ENCODE data around the gene CPSF4. TPM values are rescaled to one million over a fixed set of nuclear protein-coding genes. Genes with fewer than 3 reads are reported as not detected.
A peak's percentile ranks its signal among the peaks of the same experiment; 100 is the strongest.

Gene CPSF4
- total and polyA plus RNA-seq, 7 experiments from 2014 or later: 22.4 to 69.4 (median 42.9) TPM

DNA sequence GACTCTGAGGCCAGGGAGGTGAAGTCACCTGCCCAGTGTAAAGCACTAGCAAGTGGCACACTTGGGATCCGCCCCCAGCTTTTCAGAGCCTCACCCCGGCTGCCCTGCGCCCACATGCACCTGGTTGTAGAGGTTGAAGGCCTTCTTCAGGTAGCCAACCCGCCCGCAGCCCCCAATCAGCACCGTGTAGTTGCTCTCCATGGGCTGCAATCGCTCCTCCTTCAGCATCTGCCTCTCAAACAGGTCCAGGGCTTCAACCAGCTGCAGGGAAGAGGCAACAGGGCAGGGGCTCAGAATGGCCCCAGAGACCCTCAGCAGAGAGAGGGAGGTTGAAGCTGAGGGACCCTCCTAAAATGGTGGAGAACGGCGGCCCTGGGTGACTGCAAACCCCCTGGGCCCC, 5.6 kb upstream of the CPSF4 start:
- DNase-seq (no peak), ATAC-seq (no peak)
- no peaks in the 10 kb centered on the region for H3K9me3 ChIP-seq (ENCODE audit: control insufficient read depth in 2 of 3, low read length in 3 of 3)
- ChIA-PET CTCF (no interaction called here), POLR2A (no interaction called here)
- Mint-ChIP-seq H3K36me3 (peaks cover 0 to 7% (median 2%) of the 10 kb centered on the region in 5 donors), H3K27me3 (no peaks in the 10 kb centered on the region), H3K4me1 (peaks cover 0 to 16% (median 6%) of the 10 kb centered on the region in 7 donors), H3K9me3 (no peaks in the 10 kb centered on the region), H3K27ac (no peak overlapping the region), H3K4me3 (no peak overlapping the region)
- H3K4me1 ChIP-seq (ENCODE audit: control insufficient read depth in 2 of 2, insufficient read depth in 2 of 2, low read length in 2 of 2): peaks cover 0 to 9% of the 10 kb centered on the region in 2 donors
- H3K36me3 ChIP-seq (ENCODE audit: control insufficient read depth in 2 of 3, insufficient read depth in 3 of 3, low read length in 3 of 3): peaks cover 0 to 54% (median 5%) of the 10 kb centered on the region in 3 experiments
- H3K27me3 ChIP-seq (ENCODE audit: control insufficient read depth in 2 of 2, insufficient read depth in 2 of 2, low read length in 2 of 2): no peaks in the 10 kb centered on the region
- H3K4me3 ChIP-seq (ENCODE audit: low read length): no peak overlapping the region
- intact Hi-C loops (cut with micrococcal nuclease): no loop called here
- no peak overlapping the region for H3K27ac ChIP-seq (ENCODE audit: low read depth, low read length)

DNA sequence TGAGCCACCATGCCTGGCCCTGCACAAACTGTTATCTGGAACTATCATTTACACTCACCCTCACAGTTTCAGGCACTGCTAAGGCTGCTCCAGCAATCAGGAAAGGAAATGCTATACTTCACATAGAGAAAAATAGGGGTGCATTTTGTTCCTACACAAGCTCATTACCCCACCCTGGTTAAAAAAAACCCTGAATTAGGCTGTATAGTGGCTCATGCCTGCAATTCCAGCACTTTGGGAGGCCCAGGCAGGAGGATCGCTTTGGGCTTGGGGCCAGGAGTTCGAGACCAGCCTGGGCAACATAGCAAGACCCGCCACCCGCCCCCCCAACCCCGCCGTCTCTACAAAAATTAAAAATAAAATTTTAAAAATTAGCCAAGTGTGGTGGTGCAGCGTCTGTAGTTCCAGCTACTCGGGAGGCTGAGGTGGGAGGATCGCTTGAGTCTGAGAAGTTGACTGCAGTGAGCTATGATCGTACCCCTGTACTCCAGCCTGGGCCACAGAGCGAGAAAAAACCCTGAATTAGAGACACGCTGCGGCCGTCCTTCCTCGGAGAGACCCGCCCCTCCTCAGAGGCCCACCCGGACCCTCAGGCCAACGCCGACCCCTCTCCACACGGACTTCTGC, 684 bp upstream of the CPSF4 start:
- ATAC-seq (peak; percentile 24), DNase-seq (no peak)
- POLR2A ChIA-PET: interaction anchor here (0.6 to 2.7 kb wide), 7 partner anchors 15 to 186 kb away, joined by 3 to 12 read pairs (median 6); partner anchors contain the start of genes BUD31, PDAP1 and ZKSCAN5
- peaks cover 10 to 11% of the 10 kb centered on the region in 2 donors for H3K4me1 ChIP-seq (ENCODE audit: control insufficient read depth in 2 of 2, insufficient read depth in 2 of 2, low read length in 2 of 2)
- H3K27me3 ChIP-seq (ENCODE audit: control insufficient read depth in 2 of 2, insufficient read depth in 2 of 2, low read length in 2 of 2): no peaks in the 10 kb centered on the region
- no peaks in the 10 kb centered on the region for H3K9me3 Mint-ChIP-seq
- peak overlapping the region; percentile 81 to 95 (median 94) for H3K27ac Mint-ChIP-seq
- peaks cover 0 to 7% (median 6%) of the 10 kb centered on the region in 5 donors for H3K36me3 Mint-ChIP-seq
- H3K4me3 Mint-ChIP-seq: peak overlapping the region; percentile 92 to 100 (median 98)
- H3K27ac ChIP-seq (ENCODE audit: low read depth, low read length): peak overlapping the region; percentile 81
- H3K4me1 Mint-ChIP-seq: peaks cover 23 to 36% (median 27%) of the 10 kb centered on the region in 7 donors
- H3K27me3 Mint-ChIP-seq: no peaks in the 10 kb centered on the region
- H3K36me3 ChIP-seq (ENCODE audit: control insufficient read depth in 2 of 3, insufficient read depth in 3 of 3, low read length in 3 of 3): peaks cover 0 to 27% (median 5%) of the 10 kb centered on the region in 3 experiments
- H3K9me3 ChIP-seq (ENCODE audit: control insufficient read depth in 2 of 3, low read length in 3 of 3): no peaks in the 10 kb centered on the region
- intact Hi-C loops (cut with micrococcal nuclease): loop anchor here (1.0 to 2.0 kb wide), 9 partner anchors 28 to 663 kb away; partner anchors contain the start of genes AP4M1 (in 1 of the 2), ARPC1B (in 1 of the 2), ATP5MF (in 1 of the 2) and BUD31 (in 1 of the 2)
- peak overlapping the region; percentile 93 for H3K4me3 ChIP-seq (ENCODE audit: low read length)
- CTCF ChIA-PET: no interaction called here

DNA sequence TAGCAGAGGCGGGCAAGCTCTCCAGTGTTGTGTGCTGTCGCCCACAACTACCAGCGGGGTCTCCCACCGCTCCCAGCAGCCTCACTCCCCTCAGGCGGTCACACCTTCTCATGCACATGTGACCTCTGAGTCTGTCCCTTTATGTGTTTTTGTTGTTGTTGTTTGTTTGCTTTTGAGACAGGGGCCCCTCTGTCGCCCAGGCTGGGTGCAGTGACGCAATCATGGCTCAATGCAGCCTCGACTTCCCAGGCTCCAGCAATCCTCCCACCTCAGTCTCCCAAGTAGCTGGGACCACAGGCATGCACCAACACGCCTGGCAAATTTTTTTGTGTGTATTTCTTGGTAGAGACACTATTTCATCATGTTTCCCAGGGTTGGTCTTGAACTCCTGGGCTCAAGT, 1.5 kb downstream of the CPSF4 start:
- peak overlapping the region in 7 of 9 donors; percentile 23 to 94 (median 85) for H3K27ac Mint-ChIP-seq
- no peaks in the 10 kb centered on the region for H3K27me3 Mint-ChIP-seq
- intact Hi-C loops (cut with micrococcal nuclease): no loop called here
- no peak overlapping the region for H3K27ac ChIP-seq (ENCODE audit: low read depth, low read length)
- peak overlapping the region; percentile 93 for H3K4me3 ChIP-seq (ENCODE audit: low read length)
- H3K4me1 ChIP-seq (ENCODE audit: control insufficient read depth in 2 of 2, insufficient read depth in 2 of 2, low read length in 2 of 2): peaks cover 10 to 11% of the 10 kb centered on the region in 2 donors
- POLR2A ChIA-PET: interaction anchor here (1.9 kb wide), 1 partner anchor 65 kb away, joined by 6 read pairs; the partner anchor contains the start of gene ZKSCAN5
- peaks cover 20 to 43% (median 34%) of the 10 kb centered on the region in 7 donors for H3K4me1 Mint-ChIP-seq
- peak overlapping the region; percentile 92 to 100 (median 98) for H3K4me3 Mint-ChIP-seq
- no peak for ATAC-seq
- no peak for DNase-seq
- H3K36me3 ChIP-seq (ENCODE audit: control insufficient read depth in 2 of 3, insufficient read depth in 3 of 3, low read length in 3 of 3): peaks cover 0 to 22% (median 7%) of the 10 kb centered on the region in 3 experiments
- no peaks in the 10 kb centered on the region for H3K9me3 Mint-ChIP-seq
- CTCF ChIA-PET: interaction anchor here (0.9 kb wide), 1 partner anchor 31 kb away, joined by 3 read pairs; the partner anchor contains the start of genes BUD31 and PDAP1
- peaks cover 0 to 15% (median 8%) of the 10 kb centered on the region in 5 donors for H3K36me3 Mint-ChIP-seq
- no peaks in the 10 kb centered on the region for H3K27me3 ChIP-seq (ENCODE audit: control insufficient read depth in 2 of 2, insufficient read depth in 2 of 2, low read length in 2 of 2)
- H3K9me3 ChIP-seq (ENCODE audit: control insufficient read depth in 2 of 3, low read length in 3 of 3): no peaks in the 10 kb centered on the region

DNA sequence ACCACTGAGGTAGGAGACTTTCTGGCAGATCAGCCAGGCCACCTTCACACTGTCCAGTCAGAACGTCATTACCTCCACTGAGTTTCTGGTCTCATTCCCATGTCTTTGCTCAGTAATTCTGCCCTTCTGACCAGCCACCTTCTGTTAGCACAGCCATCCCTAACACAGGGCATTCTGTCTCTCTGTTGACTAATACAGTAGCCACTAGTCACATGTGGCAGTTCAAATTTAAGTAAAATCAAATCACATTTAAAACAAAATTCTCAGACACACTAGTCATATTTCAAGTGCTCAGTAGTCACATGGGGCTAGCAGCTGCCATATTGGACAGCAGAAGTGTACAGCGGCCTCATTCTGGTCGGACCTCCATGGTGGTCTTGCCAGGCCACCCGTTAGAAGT, 7.4 kb downstream of the CPSF4 start:
- intact Hi-C loops (cut with micrococcal nuclease): no loop called here
- DNase-seq (no peak), ATAC-seq (no peak)
- Histone ChIP-seq H3K27me3 (ENCODE audit: control insufficient read depth in 2 of 2, insufficient read depth in 2 of 2, low read length in 2 of 2) (no peaks in the 10 kb centered on the region), H3K36me3 (ENCODE audit: control insufficient read depth in 2 of 3, insufficient read depth in 3 of 3, low read length in 3 of 3) (peaks cover 10 to 65% (median 11%) of the 10 kb centered on the region in 3 experiments), H3K4me3 (ENCODE audit: low read length) (no peak overlapping the region), H3K9me3 (ENCODE audit: control insufficient read depth in 2 of 3, low read length in 3 of 3) (no peaks in the 10 kb centered on the region), H3K27ac (ENCODE audit: low read depth, low read length) (no peak overlapping the region), H3K4me1 (ENCODE audit: control insufficient read depth in 2 of 2, insufficient read depth in 2 of 2, low read length in 2 of 2) (no peaks in the 10 kb centered on the region)
- Mint-ChIP-seq H3K4me3 (no peak overlapping the region), H3K4me1 (peaks cover 4 to 20% (median 17%) of the 10 kb centered on the region in 7 donors), H3K36me3 (peaks cover 0 to 34% (median 8%) of the 10 kb centered on the region in 5 donors), H3K27me3 (no peaks in the 10 kb centered on the region), H3K9me3 (no peaks in the 10 kb centered on the region), H3K27ac (peak overlapping the region in 1 of 9 donors; percentile 38)
- ChIA-PET CTCF (no interaction called here), POLR2A (no interaction called here)

DNA sequence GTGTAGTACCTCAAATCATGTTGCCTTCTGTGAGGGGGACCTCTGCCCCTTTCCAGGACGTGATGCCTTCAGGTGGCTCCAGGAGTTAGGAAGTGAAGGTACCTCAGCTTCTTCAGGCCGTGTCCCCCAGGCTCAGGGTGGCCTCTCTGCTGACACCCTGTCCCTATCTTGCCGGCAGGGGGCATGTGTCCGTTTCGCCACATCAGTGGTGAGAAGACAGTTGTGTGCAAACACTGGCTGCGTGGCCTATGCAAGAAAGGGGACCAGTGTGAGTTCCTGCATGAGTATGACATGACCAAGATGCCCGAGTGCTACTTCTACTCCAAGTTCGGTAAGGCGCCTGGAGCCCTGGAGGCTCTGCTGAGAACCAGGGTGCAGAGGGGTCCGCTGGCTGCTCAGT, 9.2 kb downstream of the CPSF4 start:
- Mint-ChIP-seq H3K4me1 (peaks cover 3 to 11% (median 8%) of the 10 kb centered on the region in 7 donors), H3K27ac (no peak overlapping the region), H3K9me3 (no peaks in the 10 kb centered on the region), H3K4me3 (no peak overlapping the region), H3K36me3 (peaks cover 0 to 33% (median 5%) of the 10 kb centered on the region in 5 donors), H3K27me3 (no peaks in the 10 kb centered on the region)
- no peak for DNase-seq
- Histone ChIP-seq H3K4me3 (ENCODE audit: low read length) (no peak overlapping the region), H3K27me3 (ENCODE audit: control insufficient read depth in 2 of 2, insufficient read depth in 2 of 2, low read length in 2 of 2) (no peaks in the 10 kb centered on the region), H3K36me3 (ENCODE audit: control insufficient read depth in 2 of 3, insufficient read depth in 3 of 3, low read length in 3 of 3) (peaks cover 10 to 80% (median 15%) of the 10 kb centered on the region in 3 experiments), H3K27ac (ENCODE audit: low read depth, low read length) (no peak overlapping the region), H3K9me3 (ENCODE audit: control insufficient read depth in 2 of 3, low read length in 3 of 3) (no peaks in the 10 kb centered on the region), H3K4me1 (ENCODE audit: control insufficient read depth in 2 of 2, insufficient read depth in 2 of 2, low read length in 2 of 2) (no peaks in the 10 kb centered on the region)
- CTCF ChIA-PET: no interaction called here
- no peak for ATAC-seq
- POLR2A ChIA-PET: interaction anchor here (0.5 kb wide), 1 partner anchor 692 kb away, joined by 3 read pairs; no protein-coding TSS in a partner anchor
- intact Hi-C loops (cut with micrococcal nuclease): no loop called here

DNA sequence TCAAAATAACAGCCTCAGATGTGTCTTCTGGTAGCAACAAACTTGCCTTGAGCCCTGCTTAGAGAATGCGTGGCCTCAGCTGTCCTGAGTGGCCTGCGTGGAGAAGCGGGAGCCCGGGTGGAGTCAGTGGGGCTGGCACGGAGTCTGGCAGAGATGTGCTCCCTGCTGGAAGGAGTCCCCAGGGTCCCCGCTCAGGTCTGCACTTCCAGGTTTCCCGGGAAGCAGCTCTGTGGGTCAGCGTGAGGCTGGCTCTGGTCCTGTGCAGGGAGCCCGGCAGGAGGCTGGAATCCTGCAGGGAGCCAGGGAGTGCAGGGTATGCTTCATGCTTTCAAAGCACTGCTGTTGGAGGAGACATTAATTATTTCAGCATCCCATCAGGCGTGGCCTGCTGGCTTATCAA, 10.1 kb downstream of the CPSF4 start:
- CTCF ChIA-PET: no interaction called here
- Mint-ChIP-seq H3K36me3 (peaks cover 0 to 33% (median 4%) of the 10 kb centered on the region in 5 donors), H3K4me3 (no peak overlapping the region), H3K9me3 (no peaks in the 10 kb centered on the region), H3K4me1 (peaks cover 0 to 7% (median 3%) of the 10 kb centered on the region in 7 donors), H3K27ac (peak overlapping the region in 1 of 9 donors; percentile 21), H3K27me3 (no peaks in the 10 kb centered on the region)
- H3K27ac ChIP-seq (ENCODE audit: low read depth, low read length): no peak overlapping the region
- H3K4me1 ChIP-seq (ENCODE audit: control insufficient read depth in 2 of 2, insufficient read depth in 2 of 2, low read length in 2 of 2): no peaks in the 10 kb centered on the region
- no peak for DNase-seq
- H3K9me3 ChIP-seq (ENCODE audit: control insufficient read depth in 2 of 3, low read length in 3 of 3): no peaks in the 10 kb centered on the region
- peaks cover 10 to 84% (median 15%) of the 10 kb centered on the region in 3 experiments for H3K36me3 ChIP-seq (ENCODE audit: control insufficient read depth in 2 of 3, insufficient read depth in 3 of 3, low read length in 3 of 3)
- intact Hi-C loops (cut with micrococcal nuclease): no loop called here
- no peak overlapping the region for H3K4me3 ChIP-seq (ENCODE audit: low read length)
- no peak for ATAC-seq
- POLR2A ChIA-PET: interaction anchor here (0.6 kb wide), 2 partner anchors 90 to 92 kb away, joined by 3 to 4 read pairs; no protein-coding TSS in a partner anchor
- H3K27me3 ChIP-seq (ENCODE audit: control insufficient read depth in 2 of 2, insufficient read depth in 2 of 2, low read length in 2 of 2): no peaks in the 10 kb centered on the region

Measured in naive thymus-derived CD4-positive, alpha-beta T cell (primary cell).